Articular chondrocyte of knee joint (primary cell): ENCODE data around the gene FBL. TPM values are rescaled to one million over a fixed set of nuclear protein-coding genes. Genes with fewer than 3 reads are reported as not detected.

ENCODE experiments used
- small RNA-seq: library from RNA; depleted of rRNA; stranded (forward); fragments of <200 nt; gene quantifications from one replicate; pipeline ENCODE3, GENCODE V24; 2012
- total RNA-seq: library from RNA; depleted of rRNA; stranded (reverse); fragments of >200 nt; gene quantifications from 2 replicates; pipeline ENCODE4 v1.2.3, GENCODE V29; 2012

The FBL gene
- total RNA-seq = 93.7 and 120 TPM in 2 replicates

DNA sequence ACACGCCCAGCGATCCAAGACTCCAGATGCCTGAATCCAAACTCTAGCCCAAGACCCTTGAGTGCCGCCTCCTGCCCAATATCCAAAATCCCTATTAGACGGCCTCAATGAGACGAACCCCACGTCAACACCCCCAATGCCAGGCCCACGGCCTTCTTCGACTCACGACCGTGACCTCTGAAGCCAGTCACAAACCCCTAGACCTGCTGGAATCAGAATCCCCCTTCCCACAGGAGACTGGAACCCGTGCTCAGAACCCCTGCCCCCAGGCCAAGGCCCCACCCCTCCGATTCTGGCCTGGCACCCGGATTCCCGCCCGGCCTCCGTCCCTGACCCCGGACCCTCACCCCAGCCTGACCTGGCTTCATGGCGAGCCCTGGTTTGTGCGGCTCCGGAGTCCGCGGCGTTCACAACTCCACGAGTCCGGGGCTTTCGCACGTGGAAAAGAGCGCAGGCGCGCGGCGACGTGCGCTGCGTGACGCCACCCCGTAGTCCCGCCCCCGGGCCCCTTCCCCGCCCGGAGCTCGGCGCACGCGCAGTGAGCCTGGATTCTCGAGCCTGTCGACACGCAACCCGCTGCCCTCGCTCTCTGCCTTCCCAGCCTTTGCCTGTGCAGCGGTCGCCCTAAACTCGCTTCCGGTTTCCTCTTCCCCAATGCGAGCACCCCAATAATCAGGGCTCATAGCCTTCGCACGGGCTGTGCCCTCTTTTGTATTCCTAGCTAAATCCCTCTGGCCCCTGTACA is at the start of gene FBL:
TSS of gene FBL (minus strand) at position 447 of the 745 bp plus-strand sequence. CDS start at position 368, 79 bp downstream.

GRCh38 chr19:39833464-39834286 is 12.5 kb downstream of the FBL start, which contains the start of gene DYRK1B:
TSS of gene DYRK1B (minus strand) at chr19:39834162. CDS start at chr19:39831867, 2,295 bp downstream.

Small RNA genes within 50 kb of the gene (small RNA-seq; reads per million reads assigned to genes)
- gene MIR6719 = not detected

Other genes starting within 250 kb of the FBL start
- gene LGALS13, start 243.9 kb downstream of the FBL start, total RNA-seq = not detected in 2 replicates
- gene LGALS16, start 190.5 kb downstream of the FBL start, total RNA-seq = not detected in 2 replicates
- gene LGALS14, start 141.9 kb downstream of the FBL start, total RNA-seq = not detected in 2 replicates
- gene CLC, start 108.3 kb downstream of the FBL start, total RNA-seq = not detected in 2 replicates
- gene LEUTX, start 67.5 kb downstream of the FBL start, total RNA-seq = not detected in 2 replicates
- 9.5 and 13.5 TPM in 2 replicates for gene DYRK1B, start 12.2 kb downstream of the FBL start, total RNA-seq
- 0.13 and 0.76 TPM in 2 replicates for gene FCGBP, start 88.3 kb upstream of the FBL start, total RNA-seq
- 72.2 and 77.2 TPM in 2 replicates for gene PSMC4, start 124.8 kb upstream of the FBL start, total RNA-seq
- gene ZNF546, start 150.7 kb upstream of the FBL start, total RNA-seq = 8.5 and 9.8 TPM in 2 replicates
- gene ZNF780B, start 209.9 kb upstream of the FBL start, total RNA-seq = 20.3 and 31.8 TPM in 2 replicates
- gene ZNF780A, start 244.6 kb upstream of the FBL start, total RNA-seq = 18.9 and 24.6 TPM in 2 replicates